HEK293T (cell line): ENCODE measurements around the gene NFIC.

Source experiments
- CTCF ChIA-PET: fragments of 350-600 bp; formaldehyde crosslinking; extraction: SDS; loops from one replicate; lab custom pipeline; 2021; ENCODE audit warnings: antibody characterized with exemption, inconsistent platforms; lab: Yijun Ruan, JAX
- POLR2A ChIA-PET: fragments of 350-600 bp; formaldehyde crosslinking; extraction: SDS; loops from one replicate; lab custom pipeline; 2020; ENCODE audit warnings: antibody characterized with exemption, inconsistent platforms; lab: Yijun Ruan, JAX
- DNase-seq: peaks from one replicate; pipeline ENCODE4 v3.0.0; 2012; ENCODE audit warnings: mixed read lengths; ENCODE audit errors: extremely low spot score
- ARNT ChIP-seq: fragments of 450-650 bp; IDR thresholded peaks from 2 replicates; pipeline ENCODE4 v1.6.1; 2017; ENCODE audit warnings: mild to moderate bottlenecking
- BHLHE40 ChIP-seq: fragments of 450-650 bp; IDR thresholded peaks from 2 replicates; pipeline ENCODE4 v1.6.1; 2016; ENCODE audit warnings: mild to moderate bottlenecking, moderate library complexity, borderline replicate concordance
- CTBP1 ChIP-seq: fragments of 450-650 bp; IDR thresholded peaks from 2 replicates; pipeline ENCODE4 v1.6.1; 2016; ENCODE audit warnings: borderline replicate concordance
- ELF4 ChIP-seq: fragments of 450-650 bp; IDR thresholded peaks from 2 replicates; pipeline ENCODE4 v1.6.1; 2017; ENCODE audit warnings: antibody characterized with exemption
- FOXA1 ChIP-seq: fragments of 450-650 bp; IDR thresholded peaks from 2 replicates; pipeline ENCODE4 v1.6.1; 2016; ENCODE audit warnings: mild to moderate bottlenecking
- FOXK2 ChIP-seq: fragments of 450-650 bp; IDR thresholded peaks from 2 replicates; pipeline ENCODE4 v1.6.1; 2016; ENCODE audit warnings: mild to moderate bottlenecking
- FOXM1 ChIP-seq: fragments of 450-650 bp; IDR thresholded peaks from 2 replicates; pipeline ENCODE4 v1.6.1; 2017; ENCODE audit warnings: mild to moderate bottlenecking, borderline replicate concordance
- HDGF ChIP-seq: fragments of 450-650 bp; IDR thresholded peaks from 2 replicates; pipeline ENCODE4 v1.6.1; 2017; ENCODE audit warnings: antibody characterized with exemption, borderline replicate concordance
- L3MBTL2 ChIP-seq: fragments of 450-650 bp; conservative IDR thresholded peaks from 2 replicates; pipeline ENCODE4 v1.6.1; 2016; ENCODE audit warnings: mild to moderate bottlenecking
- LEF1 ChIP-seq: fragments of 450-650 bp; IDR thresholded peaks from 2 replicates; pipeline ENCODE4 v1.6.1; 2017; ENCODE audit warnings: mild to moderate bottlenecking, borderline replicate concordance
- NFRKB ChIP-seq: fragments of 450-650 bp; IDR thresholded peaks from 2 replicates; pipeline ENCODE4 v1.6.1; 2016; ENCODE audit warnings: mild to moderate bottlenecking, moderate library complexity
- PKNOX1 ChIP-seq: fragments of 450-650 bp; IDR thresholded peaks from 2 replicates; pipeline ENCODE4 v1.6.1; 2016
- SP1 ChIP-seq: fragments of 450-650 bp; IDR thresholded peaks from 2 replicates; pipeline ENCODE4 v1.6.1; 2017
- SUZ12 ChIP-seq: fragments of 450-650 bp; IDR thresholded peaks from 2 replicates; pipeline ENCODE4 v1.6.1; 2016; ENCODE audit warnings: mild to moderate bottlenecking
- TARDBP ChIP-seq: fragments of 450-650 bp; IDR thresholded peaks from 2 replicates; pipeline ENCODE4 v1.6.1; 2016
- ZNF384 ChIP-seq: fragments of 450-650 bp; IDR thresholded peaks from 2 replicates; pipeline ENCODE4 v1.6.1; 2016

The NFIC gene

DNA sequence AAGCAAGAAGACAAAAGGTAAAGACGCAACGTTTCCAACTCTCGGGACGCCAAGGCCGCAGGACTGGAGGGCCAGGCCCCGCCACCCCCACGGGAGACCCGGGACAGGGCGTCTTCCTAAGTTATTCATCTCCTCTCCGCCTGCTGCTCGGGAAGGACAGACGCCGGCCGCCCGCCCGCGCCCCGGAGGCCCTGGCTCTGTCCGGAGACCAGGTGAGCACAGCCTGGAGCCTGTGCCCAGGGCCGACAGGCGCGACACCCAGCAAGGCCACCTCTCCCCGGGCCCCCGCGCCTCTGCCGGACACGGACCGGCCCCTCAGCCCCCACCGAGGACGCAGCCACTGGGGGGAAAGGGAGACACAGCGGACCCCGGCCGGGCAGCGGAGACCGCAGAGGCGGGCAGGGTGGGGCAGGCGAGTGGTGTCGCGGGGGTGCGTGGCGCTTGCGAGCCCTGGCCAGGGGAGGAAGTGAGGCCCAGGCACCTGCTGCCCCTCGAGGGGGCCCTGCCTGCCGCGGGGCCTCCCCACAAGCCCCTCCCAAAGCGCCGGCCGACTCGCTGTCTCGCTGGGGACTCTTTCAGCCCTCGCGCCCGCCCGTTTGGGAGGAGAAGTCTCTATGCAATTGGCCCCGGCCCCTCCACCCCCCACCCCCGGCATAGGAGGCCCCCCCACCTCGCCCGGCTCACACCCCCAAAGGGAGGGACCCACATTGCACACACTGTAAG is 96.8 kb downstream of the NFIC start:
- POLR2A ChIA-PET, result no interaction called here
- CTCF ChIA-PET, result no interaction called here
- TF ChIP-seq FOXM1 (no peak), FOXK2 (no peak), CTBP1 (no peak), PKNOX1 (no peak), L3MBTL2 (no peak), FOXA1 (no peak), HDGF (no peak), NFRKB (no peak), ELF4 (no peak), TARDBP (no peak), SUZ12 (no peak), BHLHE40 (no peak), ARNT (no peak), SP1 (no peak), LEF1 (no peak), ZNF384 (no peak)
- DNase-seq, result no peak

DNA sequence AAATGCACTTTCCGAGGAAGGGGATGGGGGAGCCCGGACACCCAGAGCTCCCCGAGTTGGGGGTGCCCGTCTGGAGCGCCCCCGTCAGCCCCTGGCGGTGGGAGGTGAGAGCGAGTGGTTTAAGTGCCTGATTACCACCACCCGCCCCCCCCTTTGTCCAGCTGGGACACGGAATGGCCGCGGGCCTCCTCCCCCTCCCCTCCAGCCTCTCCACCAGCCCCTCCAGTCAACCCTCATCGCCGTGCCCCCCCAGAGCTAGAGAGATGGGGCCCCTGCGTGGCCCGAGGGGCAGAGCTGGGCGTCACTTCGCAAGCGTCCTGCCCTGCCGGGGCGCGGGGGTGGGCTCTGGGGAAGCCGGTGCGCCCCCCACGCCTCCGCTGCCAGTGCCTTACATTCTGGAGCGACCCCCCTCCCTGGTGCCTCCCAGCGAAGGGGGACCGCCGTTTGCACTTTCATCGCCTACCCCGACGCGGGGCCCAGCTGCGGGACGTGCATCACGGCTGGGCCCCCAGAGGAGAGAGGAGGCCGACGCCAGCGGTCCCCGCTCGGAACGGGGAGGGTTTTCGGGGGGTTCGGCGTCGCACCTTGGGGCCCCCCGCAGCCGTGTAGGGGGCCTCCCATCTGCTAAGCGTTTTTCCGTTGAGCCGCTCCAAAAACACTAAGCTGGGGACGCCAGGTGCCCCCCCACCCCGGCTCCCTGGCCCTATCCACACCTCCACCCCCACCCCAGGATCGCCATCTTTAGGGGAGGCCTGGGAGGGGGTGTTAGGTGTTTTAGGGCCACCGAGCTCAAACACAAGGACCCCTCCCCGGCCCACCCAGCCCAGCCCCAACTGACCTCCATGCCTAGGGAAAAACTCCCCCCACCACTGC is 97.6 kb downstream of the NFIC start:
- TF ChIP-seq ZNF384, result no peak
- TF ChIP-seq NFRKB, result no peak
- TF ChIP-seq CTBP1, result no peak
- TF ChIP-seq LEF1, result no peak
- TF ChIP-seq FOXK2, result no peak
- no peak for TF ChIP-seq ARNT
- no peak for TF ChIP-seq ELF4
- no peak for TF ChIP-seq HDGF
- TF ChIP-seq SUZ12, result no peak
- no peak for TF ChIP-seq PKNOX1
- no peak for TF ChIP-seq SP1
- no peak for TF ChIP-seq FOXA1
- no peak for TF ChIP-seq FOXM1
- CTCF ChIA-PET, result no interaction called here
- POLR2A ChIA-PET, result no interaction called here

DNA sequence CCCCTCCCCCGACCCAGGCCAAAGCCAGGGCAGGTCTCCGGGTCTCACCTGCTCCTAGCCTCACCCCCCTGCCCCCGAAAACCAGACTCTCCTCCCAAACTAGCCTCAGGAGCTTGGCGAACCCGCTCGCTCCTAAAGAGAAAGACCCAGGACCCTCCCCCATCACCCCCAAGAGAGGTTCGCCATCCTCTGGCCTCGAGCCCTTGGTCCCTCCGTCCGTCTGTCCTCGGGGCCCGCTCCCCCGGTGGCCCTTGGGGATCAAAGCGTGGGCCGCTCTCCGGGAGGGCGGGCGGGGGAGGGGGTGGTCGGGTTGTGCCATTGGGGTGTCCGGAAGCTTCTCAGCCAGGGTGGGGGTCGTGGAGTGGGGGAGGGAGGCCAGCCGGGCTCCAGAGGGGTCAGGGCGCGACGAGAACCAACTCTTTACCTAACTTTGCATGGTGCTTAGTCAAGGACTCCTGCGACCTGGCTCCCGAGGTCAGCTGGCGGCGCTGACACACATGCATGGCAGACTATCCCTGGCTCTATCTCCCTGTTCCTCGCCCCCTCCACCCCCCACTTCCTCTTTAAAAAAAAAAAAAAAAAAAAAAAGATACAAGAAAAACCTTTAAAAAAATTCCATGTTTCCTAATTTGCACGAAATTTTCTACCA is 98.3 kb downstream of the NFIC start:
- POLR2A ChIA-PET, result no interaction called here
- TF ChIP-seq L3MBTL2, result no peak
- TF ChIP-seq CTBP1, result no peak
- no peak for TF ChIP-seq TARDBP
- TF ChIP-seq LEF1, result no peak
- TF ChIP-seq HDGF, result no peak
- no peak for TF ChIP-seq ARNT
- no peak for TF ChIP-seq BHLHE40
- CTCF ChIA-PET, result no interaction called here
- DNase-seq, result no peak

More for the DNA sequence above, 97.6 kb downstream of the NFIC start:
- no peak for DNase-seq

DNA sequence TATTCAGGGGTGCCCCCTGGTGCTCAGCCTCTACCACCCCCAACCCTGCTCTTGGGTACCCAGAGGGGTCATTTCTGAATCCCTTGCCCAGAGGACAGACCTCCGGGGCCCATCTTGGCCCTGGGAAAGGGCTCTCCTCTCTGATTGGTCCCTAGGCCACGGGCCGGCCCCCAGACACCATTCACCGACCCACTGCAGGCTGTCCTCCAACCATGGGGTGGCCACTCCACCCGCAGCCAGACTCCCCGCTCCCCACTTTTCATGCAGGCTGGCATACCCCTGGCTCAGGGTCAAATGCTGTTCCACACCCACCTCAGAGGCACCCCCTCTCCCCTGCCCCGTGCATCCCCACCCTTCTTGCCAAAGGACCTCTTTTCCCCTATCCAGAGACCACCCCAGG is 99.2 kb downstream of the NFIC start:
- DNase-seq, result no peak
- ChIA-PET POLR2A (no interaction called here), CTCF (interaction anchor here (0.6 to 1.3 kb wide), 2 partner anchors 20 to 35 kb away, joined by 3 read pairs; no protein-coding TSS in a partner anchor)
- no peak for TF ChIP-seq FOXA1
- no peak for TF ChIP-seq LEF1
- no peak for TF ChIP-seq ELF4
- TF ChIP-seq PKNOX1, result no peak
- no peak for TF ChIP-seq BHLHE40
- no peak for TF ChIP-seq ARNT
- no peak for TF ChIP-seq HDGF
- no peak for TF ChIP-seq FOXK2
- no peak for TF ChIP-seq ZNF384
- no peak for TF ChIP-seq SP1
- no peak for TF ChIP-seq NFRKB
- no peak for TF ChIP-seq CTBP1
- no peak for TF ChIP-seq L3MBTL2
- TF ChIP-seq SUZ12, result no peak
- no peak for TF ChIP-seq TARDBP
- no peak for TF ChIP-seq FOXM1

- no peak for TF ChIP-seq FOXK2
- no peak for TF ChIP-seq NFRKB
- TF ChIP-seq FOXA1, result no peak
- no peak for TF ChIP-seq ARNT
- POLR2A ChIA-PET, result no interaction called here
- DNase-seq, result no peak
- CTCF ChIA-PET, result no interaction called here
Observed at GRCh38 chr19:3466635-3467034, 100.3 kb downstream of the NFIC start.
